Hepatocyte (in vitro differentiated cells): Measurements from ENCODE around the gene NKD1.

ENCODE experiments used
- EZH2phosphoT487 ChIP-seq: fragments of 200-600 bp; sonication (generic); IDR thresholded peaks from one replicate; pipeline ENCODE4 v1.6.1; 2018; ENCODE audit warnings: antibody characterized with exemption, mild to moderate bottlenecking, low read depth, moderate library complexity; ENCODE audit not compliant: unreplicated experiment, severe bottlenecking
- TF ChIP-seq, protein P1 (sequence below): fragments of 200-600 bp; sonication (generic); IDR thresholded peaks from 2 replicates; pipeline ENCODE4 v1.5.1; 2016; ENCODE audit warnings: antibody characterized with exemption, mild to moderate bottlenecking; ENCODE audit not compliant: poor library complexity

DNA sequence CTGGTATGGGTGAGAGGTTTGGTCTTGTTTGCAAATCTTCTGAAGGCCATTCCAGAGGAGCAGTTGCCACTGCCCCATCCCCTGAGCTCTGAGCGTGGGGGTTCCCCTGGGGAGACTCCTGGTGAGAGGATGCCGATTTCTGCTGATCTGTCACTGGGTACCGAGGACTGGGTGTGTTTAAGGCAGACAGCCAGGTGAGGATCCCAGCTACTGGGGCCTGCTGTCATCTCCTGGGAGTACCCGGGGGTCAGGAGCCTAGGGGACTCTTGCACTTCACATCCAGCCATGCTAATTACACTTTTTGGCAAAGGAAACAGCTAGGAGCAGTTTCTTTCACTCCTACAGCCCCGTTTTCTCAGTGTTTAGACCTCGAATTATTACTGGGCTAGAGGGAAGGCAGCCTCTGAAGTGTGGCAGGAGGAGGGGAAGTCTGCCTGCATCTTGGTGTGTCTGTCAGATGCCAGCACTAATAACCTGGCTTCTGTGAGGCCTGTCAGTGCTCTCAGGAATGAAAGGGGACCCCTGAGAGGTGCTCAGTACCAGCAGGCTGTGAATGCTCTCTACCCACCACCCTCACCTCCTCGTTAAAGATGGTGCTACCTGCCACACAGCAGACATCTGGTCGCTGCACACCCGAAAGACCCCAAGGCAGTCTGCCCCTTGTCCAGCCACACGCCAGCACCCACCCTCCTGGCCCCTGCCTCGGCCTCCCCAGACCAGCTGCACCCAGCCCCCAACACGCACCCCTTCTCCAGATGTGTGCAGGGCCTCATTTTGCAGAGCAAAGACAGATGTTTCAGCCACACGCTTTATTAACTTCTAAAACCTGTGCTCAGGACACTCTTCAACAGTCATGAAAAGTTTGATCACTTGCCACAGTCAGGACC, 89.8 kb downstream of the NKD1 start:
- TF ChIP-seq, protein P1, sequence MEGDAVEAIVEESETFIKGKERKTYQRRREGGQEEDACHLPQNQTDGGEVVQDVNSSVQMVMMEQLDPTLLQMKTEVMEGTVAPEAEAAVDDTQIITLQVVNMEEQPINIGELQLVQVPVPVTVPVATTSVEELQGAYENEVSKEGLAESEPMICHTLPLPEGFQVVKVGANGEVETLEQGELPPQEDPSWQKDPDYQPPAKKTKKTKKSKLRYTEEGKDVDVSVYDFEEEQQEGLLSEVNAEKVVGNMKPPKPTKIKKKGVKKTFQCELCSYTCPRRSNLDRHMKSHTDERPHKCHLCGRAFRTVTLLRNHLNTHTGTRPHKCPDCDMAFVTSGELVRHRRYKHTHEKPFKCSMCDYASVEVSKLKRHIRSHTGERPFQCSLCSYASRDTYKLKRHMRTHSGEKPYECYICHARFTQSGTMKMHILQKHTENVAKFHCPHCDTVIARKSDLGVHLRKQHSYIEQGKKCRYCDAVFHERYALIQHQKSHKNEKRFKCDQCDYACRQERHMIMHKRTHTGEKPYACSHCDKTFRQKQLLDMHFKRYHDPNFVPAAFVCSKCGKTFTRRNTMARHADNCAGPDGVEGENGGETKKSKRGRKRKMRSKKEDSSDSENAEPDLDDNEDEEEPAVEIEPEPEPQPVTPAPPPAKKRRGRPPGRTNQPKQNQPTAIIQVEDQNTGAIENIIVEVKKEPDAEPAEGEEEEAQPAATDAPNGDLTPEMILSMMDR: no peak
- no peak for TF ChIP-seq EZH2phosphoT487
